HEK293 (cell line): ENCODE data around the gene MAP4K4.
A peak's percentile ranks its signal among the peaks of the same experiment; 100 is the strongest.

ENCODE experiments used
- FEZF1 ChIP-seq: fragments of 450-650 bp; formaldehyde crosslinking; IDR thresholded peaks from 2 replicates; pipeline ENCODE4 v1.5.1; 2016; ENCODE audit warnings: missing biosample characterization, missing genetic modification characterization
- GFI1B ChIP-seq: fragments of 450-650 bp; formaldehyde crosslinking; IDR thresholded peaks from 2 replicates; pipeline ENCODE4 v1.5.1; 2016; ENCODE audit warnings: missing biosample characterization, missing genetic modification characterization
- HOXC10 ChIP-seq: sonication (generic); formaldehyde crosslinking; IDR thresholded peaks from 2 replicates; pipeline ENCODE4 v1.8.1; 2023; ENCODE audit warnings: mild to moderate bottlenecking, missing genetic modification reagents
- KLF9 ChIP-seq: fragments of 450-650 bp; formaldehyde crosslinking; IDR thresholded peaks from 2 replicates; pipeline ENCODE4 v1.5.1; 2016; ENCODE audit warnings: missing biosample characterization, missing genetic modification characterization, low read depth
- RBAK ChIP-seq: fragments of 450-650 bp; formaldehyde crosslinking; IDR thresholded peaks from 2 replicates; pipeline ENCODE4 v1.5.1; 2016; ENCODE audit warnings: missing biosample characterization, missing genetic modification characterization
- YY1 ChIP-seq: fragments of 450-650 bp; formaldehyde crosslinking; IDR thresholded peaks from 2 replicates; pipeline ENCODE4 v1.5.1; 2018; ENCODE audit warnings: missing biosample characterization, missing genetic modification characterization
- ZEB2 ChIP-seq: fragments of 450-650 bp; formaldehyde crosslinking; IDR thresholded peaks from 2 replicates; pipeline ENCODE4 v1.5.1; 2016; ENCODE audit warnings: missing biosample characterization, missing genetic modification characterization
- ZNF19 ChIP-seq: fragments of 450-650 bp; formaldehyde crosslinking; IDR thresholded peaks from 2 replicates; pipeline ENCODE4; 2016; ENCODE audit warnings: missing biosample characterization, missing genetic modification characterization, low read depth
- ZNF335 ChIP-seq: fragments of 450-650 bp; formaldehyde crosslinking; conservative IDR thresholded peaks from 2 replicates; pipeline ENCODE4 v1.5.1; 2016; ENCODE audit warnings: missing biosample characterization, missing genetic modification characterization
- ZNF555 ChIP-seq: fragments of 450-650 bp; formaldehyde crosslinking; conservative IDR thresholded peaks from 2 replicates; pipeline ENCODE4 v1.5.1; 2017; ENCODE audit warnings: missing biosample characterization, mild to moderate bottlenecking, missing genetic modification characterization, inconsistent platforms
- ZNF585B ChIP-seq: fragments of 450-650 bp; formaldehyde crosslinking; IDR thresholded peaks from 2 replicates; pipeline ENCODE4 v1.5.1; 2016; ENCODE audit warnings: missing biosample characterization, missing genetic modification characterization
- ZNF621 ChIP-seq: fragments of 450-650 bp; formaldehyde crosslinking; IDR thresholded peaks from 2 replicates; pipeline ENCODE4 v1.5.1; 2017; ENCODE audit warnings: missing biosample characterization, missing genetic modification characterization
- ZNF629 ChIP-seq: fragments of 450-650 bp; formaldehyde crosslinking; IDR thresholded peaks from 2 replicates; pipeline ENCODE4 v1.5.1; 2017; ENCODE audit warnings: missing biosample characterization, missing genetic modification characterization
- ZNF837 ChIP-seq: fragments of 450-650 bp; formaldehyde crosslinking; IDR thresholded peaks from 2 replicates; pipeline ENCODE4 v1.5.1; 2016; ENCODE audit warnings: missing biosample characterization, missing genetic modification characterization
- ZNF843 ChIP-seq: fragments of 450-650 bp; formaldehyde crosslinking; IDR thresholded peaks from 2 replicates; pipeline ENCODE4 v1.5.1; 2016; ENCODE audit warnings: missing biosample characterization, missing genetic modification characterization
- TF ChIP-seq, protein P1 (sequence below): fragments of 450-650 bp; formaldehyde crosslinking; IDR thresholded peaks from 2 replicates; pipeline ENCODE4 v1.5.1; 2016; ENCODE audit warnings: missing biosample characterization, missing genetic modification characterization
- TF ChIP-seq, protein P2 (sequence below): fragments of 450-650 bp; formaldehyde crosslinking; IDR thresholded peaks from 2 replicates; pipeline ENCODE4 v1.5.1; 2016; ENCODE audit warnings: missing biosample characterization, missing genetic modification characterization
- TF ChIP-seq, protein P3 (sequence below): fragments of 450-650 bp; formaldehyde crosslinking; IDR thresholded peaks from 2 replicates; pipeline ENCODE4 v1.5.1; 2016; ENCODE audit warnings: missing biosample characterization, missing genetic modification characterization
- TF ChIP-seq, protein P4 (sequence below): fragments of 450-650 bp; formaldehyde crosslinking; IDR thresholded peaks from 2 replicates; pipeline ENCODE4 v1.5.1; 2017; ENCODE audit warnings: missing biosample characterization, missing genetic modification characterization
- TF ChIP-seq, protein P5 (sequence below): fragments of 450-650 bp; formaldehyde crosslinking; IDR thresholded peaks from 2 replicates; pipeline ENCODE4; 2016; ENCODE audit warnings: missing biosample characterization, missing genetic modification characterization
- TF ChIP-seq, protein P6 (sequence below): fragments of 450-650 bp; formaldehyde crosslinking; IDR thresholded peaks from 2 replicates; pipeline ENCODE4 v1.5.1; 2016; ENCODE audit warnings: missing biosample characterization, missing genetic modification characterization
- TF ChIP-seq, protein P7 (sequence below): fragments of 450-650 bp; formaldehyde crosslinking; IDR thresholded peaks from 2 replicates; pipeline ENCODE4 v1.5.1; 2017; ENCODE audit warnings: missing biosample characterization, missing genetic modification characterization

Gene MAP4K4

DNA sequence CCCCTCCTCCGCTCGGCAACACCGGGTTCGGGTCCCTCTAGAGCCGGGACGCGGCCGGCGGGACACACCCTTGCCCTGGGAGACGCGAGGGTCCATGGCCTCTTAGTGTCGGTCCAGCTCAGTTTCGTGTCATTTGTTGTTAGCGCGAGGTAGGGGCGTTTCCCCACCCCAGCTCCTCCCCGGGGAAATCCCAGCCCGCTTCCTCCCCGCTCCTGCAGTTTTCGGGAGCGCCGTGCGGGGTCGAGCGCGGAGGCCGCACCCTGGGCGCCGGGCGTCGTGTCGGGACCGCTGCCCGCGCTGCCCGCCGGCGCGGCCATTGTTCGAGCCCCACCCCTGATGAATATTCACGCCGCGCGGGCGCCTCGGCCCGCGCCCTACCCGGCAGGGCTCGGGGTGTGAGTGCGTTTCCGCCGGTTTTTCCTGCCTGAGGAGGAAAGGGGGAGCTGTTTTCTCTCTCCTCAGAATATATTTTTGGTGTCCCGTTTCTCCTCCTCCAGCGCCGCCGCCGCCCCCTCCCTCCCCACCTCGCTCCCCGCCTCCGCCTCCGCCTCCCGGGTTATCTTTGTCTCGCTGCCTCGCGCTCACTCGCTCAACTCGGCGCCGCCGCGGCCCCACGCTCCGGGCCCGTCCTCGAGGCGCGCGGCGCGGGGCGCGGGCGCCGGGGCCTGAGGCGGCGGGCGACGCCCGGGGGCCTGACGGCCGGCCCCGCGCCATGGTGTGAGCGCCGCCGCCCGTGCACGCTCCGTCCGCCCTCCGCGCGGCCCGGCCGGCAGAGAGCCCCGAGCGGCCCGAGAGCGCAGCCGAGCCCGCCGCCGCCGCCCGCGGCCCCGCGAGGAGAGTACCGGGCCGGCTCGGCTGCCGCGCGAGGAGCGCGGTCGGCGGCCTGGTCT is at the start of gene MAP4K4 (continued):
- TF ChIP-seq, protein P1, sequence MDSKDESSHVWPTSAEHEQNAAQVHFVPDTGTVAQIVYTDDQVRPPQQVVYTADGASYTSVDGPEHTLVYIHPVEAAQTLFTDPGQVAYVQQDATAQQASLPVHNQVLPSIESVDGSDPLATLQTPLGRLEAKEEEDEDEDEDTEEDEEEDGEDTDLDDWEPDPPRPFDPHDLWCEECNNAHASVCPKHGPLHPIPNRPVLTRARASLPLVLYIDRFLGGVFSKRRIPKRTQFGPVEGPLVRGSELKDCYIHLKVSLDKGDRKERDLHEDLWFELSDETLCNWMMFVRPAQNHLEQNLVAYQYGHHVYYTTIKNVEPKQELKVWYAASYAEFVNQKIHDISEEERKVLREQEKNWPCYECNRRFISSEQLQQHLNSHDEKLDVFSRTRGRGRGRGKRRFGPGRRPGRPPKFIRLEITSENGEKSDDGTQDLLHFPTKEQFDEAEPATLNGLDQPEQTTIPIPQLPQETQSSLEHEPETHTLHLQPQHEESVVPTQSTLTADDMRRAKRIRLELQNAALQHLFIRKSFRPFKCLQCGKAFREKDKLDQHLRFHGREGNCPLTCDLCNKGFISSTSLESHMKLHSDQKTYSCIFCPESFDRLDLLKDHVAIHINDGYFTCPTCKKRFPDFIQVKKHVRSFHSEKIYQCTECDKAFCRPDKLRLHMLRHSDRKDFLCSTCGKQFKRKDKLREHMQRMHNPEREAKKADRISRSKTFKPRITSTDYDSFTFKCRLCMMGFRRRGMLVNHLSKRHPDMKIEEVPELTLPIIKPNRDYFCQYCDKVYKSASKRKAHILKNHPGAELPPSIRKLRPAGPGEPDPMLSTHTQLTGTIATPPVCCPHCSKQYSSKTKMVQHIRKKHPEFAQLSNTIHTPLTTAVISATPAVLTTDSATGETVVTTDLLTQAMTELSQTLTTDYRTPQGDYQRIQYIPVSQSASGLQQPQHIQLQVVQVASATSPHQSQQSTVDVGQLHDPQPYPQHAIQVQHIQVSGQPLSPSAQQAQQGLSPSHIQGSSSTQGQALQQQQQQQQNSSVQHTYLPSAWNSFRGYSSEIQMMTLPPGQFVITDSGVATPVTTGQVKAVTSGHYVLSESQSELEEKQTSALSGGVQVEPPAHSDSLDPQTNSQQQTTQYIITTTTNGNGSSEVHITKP (tag by site-specific recombination), result no peak
- TF ChIP-seq ZNF335 (tag by site-specific recombination) (0 out of 2 replicates have a peak, but pooled peaks have one; percentile 27), ZNF843 (no peak), ZEB2 (tag by site-specific recombination) (0 out of 2 replicates have a peak, but pooled peaks have one; percentile 41), ZNF621 (tag by site-specific recombination) (no peak), ZNF555 (tag by site-specific recombination) (no peak), ZNF837 (tag by site-specific recombination) (no peak), HOXC10 (CRISPR knock-in tag) (no peak), ZNF19 (tag by site-specific recombination) (no peak), FEZF1 (no peak), RBAK (no peak), GFI1B (no peak), YY1 (tag by site-specific recombination) (peak; percentile 63; the same call in 1 of the 2 replicates), ZNF629 (no peak), KLF9 (tag by site-specific recombination) (0 out of 2 replicates have a peak, but pooled peaks have one; percentile 25), ZNF585B (tag by site-specific recombination) (no peak)
- TF ChIP-seq, protein P2, sequence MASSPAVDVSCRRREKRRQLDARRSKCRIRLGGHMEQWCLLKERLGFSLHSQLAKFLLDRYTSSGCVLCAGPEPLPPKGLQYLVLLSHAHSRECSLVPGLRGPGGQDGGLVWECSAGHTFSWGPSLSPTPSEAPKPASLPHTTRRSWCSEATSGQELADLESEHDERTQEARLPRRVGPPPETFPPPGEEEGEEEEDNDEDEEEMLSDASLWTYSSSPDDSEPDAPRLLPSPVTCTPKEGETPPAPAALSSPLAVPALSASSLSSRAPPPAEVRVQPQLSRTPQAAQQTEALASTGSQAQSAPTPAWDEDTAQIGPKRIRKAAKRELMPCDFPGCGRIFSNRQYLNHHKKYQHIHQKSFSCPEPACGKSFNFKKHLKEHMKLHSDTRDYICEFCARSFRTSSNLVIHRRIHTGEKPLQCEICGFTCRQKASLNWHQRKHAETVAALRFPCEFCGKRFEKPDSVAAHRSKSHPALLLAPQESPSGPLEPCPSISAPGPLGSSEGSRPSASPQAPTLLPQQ (tag by site-specific recombination), result no peak
- TF ChIP-seq, protein P3, sequence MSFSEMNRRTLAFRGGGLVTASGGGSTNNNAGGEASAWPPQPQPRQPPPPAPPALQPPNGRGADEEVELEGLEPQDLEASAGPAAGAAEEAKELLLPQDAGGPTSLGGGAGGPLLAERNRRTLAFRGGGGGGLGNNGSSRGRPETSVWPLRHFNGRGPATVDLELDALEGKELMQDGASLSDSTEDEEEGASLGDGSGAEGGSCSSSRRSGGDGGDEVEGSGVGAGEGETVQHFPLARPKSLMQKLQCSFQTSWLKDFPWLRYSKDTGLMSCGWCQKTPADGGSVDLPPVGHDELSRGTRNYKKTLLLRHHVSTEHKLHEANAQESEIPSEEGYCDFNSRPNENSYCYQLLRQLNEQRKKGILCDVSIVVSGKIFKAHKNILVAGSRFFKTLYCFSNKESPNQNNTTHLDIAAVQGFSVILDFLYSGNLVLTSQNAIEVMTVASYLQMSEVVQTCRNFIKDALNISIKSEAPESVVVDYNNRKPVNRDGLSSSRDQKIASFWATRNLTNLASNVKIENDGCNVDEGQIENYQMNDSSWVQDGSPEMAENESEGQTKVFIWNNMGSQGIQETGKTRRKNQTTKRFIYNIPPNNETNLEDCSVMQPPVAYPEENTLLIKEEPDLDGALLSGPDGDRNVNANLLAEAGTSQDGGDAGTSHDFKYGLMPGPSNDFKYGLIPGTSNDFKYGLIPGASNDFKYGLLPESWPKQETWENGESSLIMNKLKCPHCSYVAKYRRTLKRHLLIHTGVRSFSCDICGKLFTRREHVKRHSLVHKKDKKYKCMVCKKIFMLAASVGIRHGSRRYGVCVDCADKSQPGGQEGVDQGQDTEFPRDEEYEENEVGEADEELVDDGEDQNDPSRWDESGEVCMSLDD (tag by site-specific recombination), result no peak
- TF ChIP-seq, protein P4, sequence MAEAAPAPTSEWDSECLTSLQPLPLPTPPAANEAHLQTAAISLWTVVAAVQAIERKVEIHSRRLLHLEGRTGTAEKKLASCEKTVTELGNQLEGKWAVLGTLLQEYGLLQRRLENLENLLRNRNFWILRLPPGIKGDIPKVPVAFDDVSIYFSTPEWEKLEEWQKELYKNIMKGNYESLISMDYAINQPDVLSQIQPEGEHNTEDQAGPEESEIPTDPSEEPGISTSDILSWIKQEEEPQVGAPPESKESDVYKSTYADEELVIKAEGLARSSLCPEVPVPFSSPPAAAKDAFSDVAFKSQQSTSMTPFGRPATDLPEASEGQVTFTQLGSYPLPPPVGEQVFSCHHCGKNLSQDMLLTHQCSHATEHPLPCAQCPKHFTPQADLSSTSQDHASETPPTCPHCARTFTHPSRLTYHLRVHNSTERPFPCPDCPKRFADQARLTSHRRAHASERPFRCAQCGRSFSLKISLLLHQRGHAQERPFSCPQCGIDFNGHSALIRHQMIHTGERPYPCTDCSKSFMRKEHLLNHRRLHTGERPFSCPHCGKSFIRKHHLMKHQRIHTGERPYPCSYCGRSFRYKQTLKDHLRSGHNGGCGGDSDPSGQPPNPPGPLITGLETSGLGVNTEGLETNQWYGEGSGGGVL (tag by site-specific recombination), result peak; percentile 43; the same call in 1 of the 2 replicates
- TF ChIP-seq, protein P5, sequence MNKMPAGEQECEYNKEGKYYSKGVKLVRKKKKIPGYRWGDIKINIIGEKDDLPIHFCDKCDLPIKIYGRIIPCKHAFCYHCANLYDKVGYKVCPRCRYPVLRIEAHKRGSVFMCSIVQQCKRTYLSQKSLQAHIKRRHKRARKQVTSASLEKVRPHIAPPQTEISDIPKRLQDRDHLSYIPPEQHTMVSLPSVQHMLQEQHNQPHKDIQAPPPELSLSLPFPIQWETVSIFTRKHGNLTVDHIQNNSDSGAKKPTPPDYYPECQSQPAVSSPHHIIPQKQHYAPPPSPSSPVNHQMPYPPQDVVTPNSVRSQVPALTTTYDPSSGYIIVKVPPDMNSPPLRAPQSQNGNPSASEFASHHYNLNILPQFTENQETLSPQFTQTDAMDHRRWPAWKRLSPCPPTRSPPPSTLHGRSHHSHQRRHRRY (tag by site-specific recombination), result no peak
- TF ChIP-seq, protein P6, sequence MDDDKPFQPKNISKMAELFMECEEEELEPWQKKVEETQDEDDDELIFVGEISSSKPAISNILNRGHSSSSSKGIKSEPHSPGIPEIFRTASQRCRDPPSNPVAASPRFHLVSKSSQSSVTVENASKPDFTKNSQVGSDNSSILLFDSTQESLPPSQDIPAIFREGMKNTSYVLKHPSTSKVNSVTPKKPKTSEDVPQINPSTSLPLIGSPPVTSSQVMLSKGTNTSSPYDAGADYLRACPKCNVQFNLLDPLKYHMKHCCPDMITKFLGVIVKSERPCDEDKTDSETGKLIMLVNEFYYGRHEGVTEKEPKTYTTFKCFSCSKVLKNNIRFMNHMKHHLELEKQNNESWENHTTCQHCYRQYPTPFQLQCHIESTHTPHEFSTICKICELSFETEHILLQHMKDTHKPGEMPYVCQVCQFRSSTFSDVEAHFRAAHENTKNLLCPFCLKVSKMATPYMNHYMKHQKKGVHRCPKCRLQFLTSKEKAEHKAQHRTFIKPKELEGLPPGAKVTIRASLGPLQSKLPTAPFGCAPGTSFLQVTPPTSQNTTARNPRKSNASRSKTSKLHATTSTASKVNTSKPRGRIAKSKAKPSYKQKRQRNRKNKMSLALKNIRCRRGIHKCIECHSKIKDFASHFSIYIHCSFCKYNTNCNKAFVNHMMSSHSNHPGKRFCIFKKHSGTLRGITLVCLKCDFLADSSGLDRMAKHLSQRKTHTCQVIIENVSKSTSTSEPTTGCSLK (tag by site-specific recombination), result no peak
- TF ChIP-seq, protein P7, sequence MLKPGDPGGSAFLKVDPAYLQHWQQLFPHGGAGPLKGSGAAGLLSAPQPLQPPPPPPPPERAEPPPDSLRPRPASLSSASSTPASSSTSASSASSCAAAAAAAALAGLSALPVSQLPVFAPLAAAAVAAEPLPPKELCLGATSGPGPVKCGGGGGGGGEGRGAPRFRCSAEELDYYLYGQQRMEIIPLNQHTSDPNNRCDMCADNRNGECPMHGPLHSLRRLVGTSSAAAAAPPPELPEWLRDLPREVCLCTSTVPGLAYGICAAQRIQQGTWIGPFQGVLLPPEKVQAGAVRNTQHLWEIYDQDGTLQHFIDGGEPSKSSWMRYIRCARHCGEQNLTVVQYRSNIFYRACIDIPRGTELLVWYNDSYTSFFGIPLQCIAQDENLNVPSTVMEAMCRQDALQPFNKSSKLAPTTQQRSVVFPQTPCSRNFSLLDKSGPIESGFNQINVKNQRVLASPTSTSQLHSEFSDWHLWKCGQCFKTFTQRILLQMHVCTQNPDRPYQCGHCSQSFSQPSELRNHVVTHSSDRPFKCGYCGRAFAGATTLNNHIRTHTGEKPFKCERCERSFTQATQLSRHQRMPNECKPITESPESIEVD (tag by site-specific recombination), result no peak
